ENCODE measurements around the gene IZUMO4.

Gene IZUMO4

DNA sequence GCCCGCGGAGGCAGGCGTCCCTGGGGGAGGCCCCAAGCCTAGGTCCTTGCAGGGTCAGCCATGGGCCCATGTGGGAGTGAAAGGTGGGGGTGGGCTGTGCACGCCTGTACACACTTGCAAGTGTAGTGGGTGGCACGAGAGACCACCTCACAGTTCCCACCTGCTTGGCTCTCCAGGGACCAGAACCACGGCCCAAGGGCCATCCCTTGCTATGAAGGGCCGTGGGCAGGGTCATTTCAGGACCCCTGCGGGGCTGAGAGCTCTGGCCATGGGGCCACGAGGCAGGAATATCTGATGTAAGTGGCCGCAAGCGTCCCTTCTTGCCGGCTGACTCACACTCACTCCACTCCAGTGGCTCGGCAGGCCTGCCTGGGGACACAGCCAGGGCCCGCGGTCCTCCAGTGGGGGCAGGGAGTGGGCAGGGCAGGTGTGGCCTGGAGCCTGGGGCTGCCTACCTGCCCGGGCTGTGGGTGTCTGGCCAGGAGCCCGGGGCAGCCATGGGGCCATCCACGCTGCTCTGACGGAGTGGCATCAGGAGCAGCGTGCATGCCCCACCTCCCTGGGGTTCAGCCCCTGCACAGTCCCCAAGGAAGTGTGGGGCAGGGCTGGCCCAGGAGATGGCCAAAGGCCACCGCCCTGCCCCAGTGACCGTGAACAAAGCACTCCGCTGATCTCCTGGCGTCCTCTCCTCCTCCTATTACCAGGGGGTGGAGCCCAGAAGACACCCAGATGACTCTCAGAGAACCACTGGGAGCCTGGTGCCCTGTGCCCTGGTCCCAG is 37.1 kb upstream of the IZUMO4 start:
- H3K9ac ChIP-seq (ENCODE audit: low read length) = no peak overlapping the region
- DNase-seq = no peak
- H2AFZ ChIP-seq (ENCODE audit: low read length) = no peak overlapping the region
- H3K79me2 ChIP-seq (ENCODE audit: low read length) = peaks cover 17% of the 10 kb centered on the region
- no peak overlapping the region; the same call in 1 of the 2 replicates for H3K27ac ChIP-seq (ENCODE audit: low read length)
- H3K9me2 ChIP-seq (replicated peaks; ENCODE audit: insufficient read depth, low read length) = no peaks in the 10 kb centered on the region
- H3K4me1 ChIP-seq (ENCODE audit: low read length) = peaks cover 28% of the 10 kb centered on the region
- H3K4me3 ChIP-seq (ENCODE audit: low read length) = no peak overlapping the region
- H4K20me1 ChIP-seq (ENCODE audit: insufficient read depth, low read length) = no peaks in the 10 kb centered on the region
- no peaks in the 10 kb centered on the region for H3K9me3 ChIP-seq (replicated peaks; ENCODE audit: insufficient read depth, low read length)
- TF ChIP-seq EZH2 (optimal IDR thresholded peaks at IDR 0.05; ENCODE audit: low read depth, low read length) (no peak), EZH2phosphoT487 (IDR thresholded peaks at IDR 0.05; ENCODE audit: low read length) (no peak), CTCF (IDR thresholded peaks at IDR 0.05; ENCODE audit: low read length) (no peak)
- H3K36me3 ChIP-seq (replicated peaks; ENCODE audit: insufficient read depth, low read length) = no peaks in the 10 kb centered on the region
- H3K27me3 ChIP-seq (replicated peaks; ENCODE audit: insufficient read depth, low read length) = no peaks in the 10 kb centered on the region
- peaks cover 23% of the 10 kb centered on the region for H3F3A ChIP-seq (ENCODE audit: insufficient read depth, low read length)
- H3K4me2 ChIP-seq (ENCODE audit: low read depth, low read length) = peak overlapping the region; percentile 76; the same call in 1 of the 2 replicates

- H3F3A ChIP-seq (ENCODE audit: insufficient read depth, low read length) = peaks cover 23% of the 10 kb centered on the region
- H3K27me3 ChIP-seq (replicated peaks; ENCODE audit: insufficient read depth, low read length) = no peaks in the 10 kb centered on the region
- TF ChIP-seq CTCF (IDR thresholded peaks at IDR 0.05; ENCODE audit: low read length) (no peak), EZH2 (optimal IDR thresholded peaks at IDR 0.05; ENCODE audit: low read depth, low read length) (no peak), EZH2phosphoT487 (IDR thresholded peaks at IDR 0.05; ENCODE audit: low read length) (no peak)
- H3K27ac ChIP-seq (ENCODE audit: low read length) = peak overlapping the region; percentile 77
- H3K9me3 ChIP-seq (replicated peaks; ENCODE audit: insufficient read depth, low read length) = no peaks in the 10 kb centered on the region
- H4K20me1 ChIP-seq (ENCODE audit: insufficient read depth, low read length) = no peaks in the 10 kb centered on the region
- peak overlapping the region; percentile 83 for H3K9ac ChIP-seq (ENCODE audit: low read length)
- H3K4me3 ChIP-seq (ENCODE audit: low read length) = peak overlapping the region; percentile 80
- H3K79me2 ChIP-seq (ENCODE audit: low read length) = peaks cover 17% of the 10 kb centered on the region
- DNase-seq = peak; percentile 80
- no peaks in the 10 kb centered on the region for H3K9me2 ChIP-seq (replicated peaks; ENCODE audit: insufficient read depth, low read length)
- H3K4me1 ChIP-seq (ENCODE audit: low read length) = peaks cover 22% of the 10 kb centered on the region
- peak overlapping the region; percentile 17 for H2AFZ ChIP-seq (ENCODE audit: low read length)
- peak overlapping the region; percentile 76 for H3K4me2 ChIP-seq (ENCODE audit: low read depth, low read length)
- no peaks in the 10 kb centered on the region for H3K36me3 ChIP-seq (replicated peaks; ENCODE audit: insufficient read depth, low read length)
These were observed 35.7 kb upstream of the IZUMO4 start for GRCh38 chr19:2060884-2061494.

- peak overlapping the region; percentile 69 for H2AFZ ChIP-seq (ENCODE audit: low read length)
- peak overlapping the region; percentile 76 for H3K4me2 ChIP-seq (ENCODE audit: low read depth, low read length)
- H3K4me1 ChIP-seq (ENCODE audit: low read length) = peaks cover 17% of the 10 kb centered on the region
- TF ChIP-seq EZH2phosphoT487 (IDR thresholded peaks at IDR 0.05; ENCODE audit: low read length) = no peak
- peak; percentile 17; the same call in 1 of the 2 replicates for TF ChIP-seq CTCF (IDR thresholded peaks at IDR 0.05; ENCODE audit: low read length)
- H3K79me2 ChIP-seq (ENCODE audit: low read length) = peaks cover 17% of the 10 kb centered on the region
- H3K27me3 ChIP-seq (replicated peaks; ENCODE audit: insufficient read depth, low read length) = no peaks in the 10 kb centered on the region
- H3K9me3 ChIP-seq (replicated peaks; ENCODE audit: insufficient read depth, low read length) = no peaks in the 10 kb centered on the region
- no peaks in the 10 kb centered on the region for H4K20me1 ChIP-seq (ENCODE audit: insufficient read depth, low read length)
- H3K36me3 ChIP-seq (replicated peaks; ENCODE audit: insufficient read depth, low read length) = no peaks in the 10 kb centered on the region
- peak overlapping the region; percentile 77 for H3K27ac ChIP-seq (ENCODE audit: low read length)
- no peaks in the 10 kb centered on the region for H3K9me2 ChIP-seq (replicated peaks; ENCODE audit: insufficient read depth, low read length)
- peak overlapping the region; percentile 83 for H3K9ac ChIP-seq (ENCODE audit: low read length)
- DNase-seq = peak; percentile 100
- H3F3A ChIP-seq (ENCODE audit: insufficient read depth, low read length) = peaks cover 23% of the 10 kb centered on the region
- peak overlapping the region; percentile 82 for H3K4me3 ChIP-seq (ENCODE audit: low read length)
These were observed 35.0 kb upstream of the IZUMO4 start for GRCh38 chr19:2061495-2062388.
